ENCODE data around the gene ZNF318.

DNA sequence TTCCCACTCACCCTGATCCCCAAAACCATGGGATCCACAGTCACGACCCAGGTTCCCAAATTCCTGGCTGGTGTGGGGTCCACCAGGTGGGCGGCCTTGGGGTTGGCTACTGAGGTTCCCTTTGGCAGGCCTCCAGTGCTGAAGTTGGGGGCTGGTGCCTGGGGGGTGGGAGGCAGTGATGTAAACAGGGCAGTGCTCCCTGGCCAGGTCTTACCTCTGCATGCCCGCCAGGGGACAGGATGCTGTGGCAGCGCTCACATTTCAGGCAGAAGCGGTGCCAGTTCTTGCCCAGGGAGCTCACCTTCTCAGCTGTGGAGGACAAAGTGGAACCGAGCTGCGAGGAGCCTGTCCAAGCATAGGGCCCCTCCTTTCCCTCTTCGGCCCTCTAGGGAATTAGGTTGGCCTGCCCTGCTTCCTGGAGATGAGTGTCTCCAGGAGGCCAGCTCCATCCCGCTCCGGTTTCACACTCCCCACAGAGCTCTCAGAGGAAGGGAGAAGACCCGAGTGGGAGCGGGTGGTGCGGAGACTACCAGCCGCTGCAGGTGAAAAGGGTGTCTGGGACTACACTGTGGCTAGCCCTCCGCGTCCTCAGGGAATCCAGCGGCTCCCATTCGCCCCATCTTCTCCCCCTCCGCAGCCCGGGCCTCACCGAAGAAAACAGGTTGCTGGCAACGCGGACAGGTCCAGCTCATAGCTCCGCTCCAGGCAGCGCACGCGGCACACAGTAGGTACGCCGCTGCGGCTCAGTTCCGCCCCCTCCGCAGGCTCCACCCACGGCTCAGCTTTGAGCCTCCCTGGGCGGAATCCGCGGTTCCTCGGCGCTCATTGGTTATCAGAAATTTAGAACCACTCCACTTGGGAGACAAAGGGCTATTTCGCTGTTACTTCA lies 61.1 kb downstream of the ZNF318 start, which contains the start of gene CRIP3:
- TF ChIP-seq, protein P1, sequence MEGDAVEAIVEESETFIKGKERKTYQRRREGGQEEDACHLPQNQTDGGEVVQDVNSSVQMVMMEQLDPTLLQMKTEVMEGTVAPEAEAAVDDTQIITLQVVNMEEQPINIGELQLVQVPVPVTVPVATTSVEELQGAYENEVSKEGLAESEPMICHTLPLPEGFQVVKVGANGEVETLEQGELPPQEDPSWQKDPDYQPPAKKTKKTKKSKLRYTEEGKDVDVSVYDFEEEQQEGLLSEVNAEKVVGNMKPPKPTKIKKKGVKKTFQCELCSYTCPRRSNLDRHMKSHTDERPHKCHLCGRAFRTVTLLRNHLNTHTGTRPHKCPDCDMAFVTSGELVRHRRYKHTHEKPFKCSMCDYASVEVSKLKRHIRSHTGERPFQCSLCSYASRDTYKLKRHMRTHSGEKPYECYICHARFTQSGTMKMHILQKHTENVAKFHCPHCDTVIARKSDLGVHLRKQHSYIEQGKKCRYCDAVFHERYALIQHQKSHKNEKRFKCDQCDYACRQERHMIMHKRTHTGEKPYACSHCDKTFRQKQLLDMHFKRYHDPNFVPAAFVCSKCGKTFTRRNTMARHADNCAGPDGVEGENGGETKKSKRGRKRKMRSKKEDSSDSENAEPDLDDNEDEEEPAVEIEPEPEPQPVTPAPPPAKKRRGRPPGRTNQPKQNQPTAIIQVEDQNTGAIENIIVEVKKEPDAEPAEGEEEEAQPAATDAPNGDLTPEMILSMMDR (IDR thresholded peaks at IDR 0.05 in 8 of 11, conservative IDR thresholded peaks at IDR 0.05 in 3 of 11): peak in 9 of 11 experiments; percentile 18 to 58 (median 44)
- TF ChIP-seq POLR2AphosphoS5 (IDR thresholded peaks at IDR 0.05): peak in 2 of 3 donors; percentile 39 to 56

All from spleen (tissue), 7 donors.